Upper lobe of left lung (tissue), 6 donors: ENCODE data around the gene DCK. TPM values are rescaled to one million over a fixed set of nuclear protein-coding genes. Genes with fewer than 3 reads are reported as not detected.
"Not testable (repeated sequence)": the region's sequence is repeated elsewhere in the genome, so short reads cannot be mapped to it uniquely, and the experiment has no call there.

ENCODE experiments used
- ATAC-seq, 2 donors: fragments of 200-7000 bp; cut with Tn5 transposase; one replicate each; pipeline ENCODE4 v1.9.1; 2022; ENCODE audit warnings: mild to moderate bottlenecking in 2 of 2, moderate library complexity in 2 of 2; ENCODE audit not compliant: low FRiP score in 2 of 2
- DNase-seq, 2 donors: peaks; one replicate each; pipeline ENCODE4 v3.0.0-alpha.2; 2019 to 2020
- H3K27ac ChIP-seq, 4 donors: fragments of 200-600 bp; sonication (generic); one replicate each; pipeline ENCODE4 v1.5.1; 2016 to 2019
- H3K27me3 ChIP-seq, 4 donors: fragments of 200-600 bp; sonication (generic); one replicate each; pipeline ENCODE4 v1.5.1; 2017 to 2019
- H3K36me3 ChIP-seq, 4 donors: fragments of 200-600 bp; sonication (generic); one replicate each; pipeline ENCODE4 v1.5.1; 2016 to 2019
- H3K4me1 ChIP-seq, 4 donors: fragments of 200-600 bp; sonication (generic); one replicate each; pipeline ENCODE4 v1.5.1; 2018 to 2019
- H3K4me3 ChIP-seq, 4 donors: fragments of 200-600 bp; sonication (generic); one replicate each; pipeline ENCODE4 v1.5.1; 2017 to 2019; ENCODE audit warnings: mild to moderate bottlenecking in 2 of 4, moderate library complexity in 1 of 4
- H3K9me3 ChIP-seq, 4 donors: fragments of 200-600 bp; sonication (generic); one replicate each; pipeline ENCODE4 v1.5.1; 2018 to 2019
- CTCF ChIP-seq, 6 experiments: fragments of 450-650 bp in 4 of 6; fragments of 200-600 bp in 2 of 6; sonication (generic) in 2 of 6; IDR thresholded peaks; one replicate each; pipeline ENCODE4 v1.5.1; 2016 to 2019; ENCODE audit warnings: antibody characterized with exemption in 6 of 6
- EP300 ChIP-seq, 4 donors: sonication (generic); formaldehyde crosslinking; IDR thresholded peaks; one replicate each; pipeline ENCODE4 v1.5.1; 2017; ENCODE audit warnings: antibody characterized with exemption in 4 of 4, control low read depth in 2 of 4
- POLR2A ChIP-seq, 4 donors: fragments of 450-650 bp; IDR thresholded peaks; one replicate each; pipeline ENCODE4 v1.5.1; 2016 to 2017; ENCODE audit warnings: antibody characterized with exemption in 4 of 4, mild to moderate bottlenecking in 2 of 4
- POLR2AphosphoS5 ChIP-seq, 2 donors: sonication (generic); formaldehyde crosslinking; IDR thresholded peaks; one replicate each; pipeline ENCODE4 v1.5.1; 2017; ENCODE audit warnings: antibody characterized with exemption in 2 of 2
- WGBS, 2 donors: methylation state at CpG; one replicate each; pipeline ENCODE4 v1.1.5; 2017 to 2018; 5-methylcytosine and 5-hydroxymethylcytosine counted together
- total RNA-seq, 6 donors: library from RNA; depleted of rRNA in 4 of 6; stranded (reverse); fragments of >200 nt in 4 of 6; gene quantifications; one replicate each; pipeline versions ENCODE4 v1.1.0 to v1.2.1, GENCODE V29; 2016 to 2021
- donor health status: DM: no; HTN: no; CAD: no; lungs with moderate emphysema.
- donor health status: DM: no; HTN: yes; CAD: no; lungs with severe emphysema.

The DCK gene
- total RNA-seq, 6 donors from 2014 or later, result 11.5 to 20.8 (median 15.6) TPM

GRCh38 chr4:70996018-70996360, 2.5 kb downstream of the DCK start:
- WGBS, 2 donors, result 43 to 52% methylated on average over 4 of the region's 4 CpGs
- Histone ChIP-seq H3K9me3 (no peaks in the 10 kb centered on the region), H3K36me3 (no peaks in the 10 kb centered on the region), H3K4me3 (peak overlapping the region in 2 of 4 donors; percentile 4 to 15), H3K27me3 (no peaks in the 10 kb centered on the region), H3K4me1 (peaks cover 23 to 50% (median 42%) of the 10 kb centered on the region in 4 donors), H3K27ac (peak overlapping the region in 1 of 4 donors; percentile 45)
- TF ChIP-seq POLR2AphosphoS5 (IDR thresholded peaks at IDR 0.05) (no peak), CTCF (IDR thresholded peaks at IDR 0.05) (no peak), EP300 (IDR thresholded peaks at IDR 0.05) (no peak), POLR2A (IDR thresholded peaks at IDR 0.05) (no peak)
- no peak for ATAC-seq
- DNase-seq, result no peak

GRCh38 chr4:70997036-70997435, 3.6 kb downstream of the DCK start:
- TF ChIP-seq POLR2AphosphoS5 (IDR thresholded peaks at IDR 0.05), result no peak
- no peak for TF ChIP-seq EP300 (IDR thresholded peaks at IDR 0.05)
- TF ChIP-seq POLR2A (IDR thresholded peaks at IDR 0.05), result no peak
- TF ChIP-seq CTCF (IDR thresholded peaks at IDR 0.05), result no peak
- Histone ChIP-seq H3K27ac (no peak overlapping the region), H3K4me1 (peaks cover 23 to 50% (median 42%) of the 10 kb centered on the region in 4 donors), H3K9me3 (no peaks in the 10 kb centered on the region), H3K36me3 (no peaks in the 10 kb centered on the region), H3K27me3 (no peaks in the 10 kb centered on the region), H3K4me3 (no peak overlapping the region)
- ATAC-seq, result no peak
- no peak for DNase-seq
- WGBS, 2 donors, result 53 to 55% methylated on average over 1 of the region's 1 CpG

- no peaks in the 10 kb centered on the region for H3K9me3 ChIP-seq
- no peak overlapping the region for H3K4me3 ChIP-seq
- H3K4me1 ChIP-seq, result peaks cover 21 to 49% (median 39%) of the 10 kb centered on the region in 4 donors
- no peak overlapping the region for H3K27ac ChIP-seq
- H3K36me3 ChIP-seq, result no peaks in the 10 kb centered on the region
- WGBS, 2 donors, result 29 to 45% methylated on average over 2 of the region's 2 CpGs
- DNase-seq (no peak), ATAC-seq (no peak)
- TF ChIP-seq EP300 (IDR thresholded peaks at IDR 0.05) (no peak), POLR2A (IDR thresholded peaks at IDR 0.05) (no peak), POLR2AphosphoS5 (IDR thresholded peaks at IDR 0.05) (no peak), CTCF (IDR thresholded peaks at IDR 0.05) (no peak)
- no peaks in the 10 kb centered on the region for H3K27me3 ChIP-seq
Measured at GRCh38 chr4:70997546-70997945, 4.1 kb downstream of the DCK start.

GRCh38 chr4:70999639-71000038, 6.2 kb downstream of the DCK start:
- not testable (repeated sequence) for H3K9me3 ChIP-seq, ATAC-seq, H3K27me3 ChIP-seq, H3K27ac ChIP-seq, H3K36me3 ChIP-seq, DNase-seq, H3K4me3 ChIP-seq
- H3K4me1 ChIP-seq, result peaks cover 15 to 37% (median 31%) of the 10 kb centered on the region in 4 donors

GRCh38 chr4:71001363-71001762, 7.9 kb downstream of the DCK start:
- H3K27ac ChIP-seq, H3K36me3 ChIP-seq, H3K4me3 ChIP-seq, H3K9me3 ChIP-seq, DNase-seq, ATAC-seq, H3K27me3 ChIP-seq: not testable (repeated sequence)
- peaks cover 12 to 20% (median 15%) of the 10 kb centered on the region in 4 donors for H3K4me1 ChIP-seq
- 99% methylated on average over 4 of the region's 4 CpGs for WGBS, 2 donors

- Histone ChIP-seq H3K36me3 (no peaks in the 10 kb centered on the region), H3K27me3 (no peaks in the 10 kb centered on the region), H3K9me3 (no peaks in the 10 kb centered on the region), H3K4me3 (no peak overlapping the region), H3K4me1 (no peaks in the 10 kb centered on the region), H3K27ac (no peak overlapping the region)
- ATAC-seq (no peak), DNase-seq (no peak)
- TF ChIP-seq EP300 (IDR thresholded peaks at IDR 0.05), result no peak
- no peak for TF ChIP-seq POLR2A (IDR thresholded peaks at IDR 0.05)
- WGBS, 2 donors, result 84 to 86% methylated on average over 4 to 7 of the region's 7 CpGs
Measured at GRCh38 chr4:71004281-71004851, 10.9 kb downstream of the DCK start.

GRCh38 chr4:71005025-71005424, 11.6 kb downstream of the DCK start:
- WGBS, 2 donors, result 83 to 92% methylated on average over 6 of the region's 6 CpGs
- H3K9me3 ChIP-seq, H3K27me3 ChIP-seq, H3K4me1 ChIP-seq, DNase-seq, ATAC-seq, H3K27ac ChIP-seq, H3K36me3 ChIP-seq, H3K4me3 ChIP-seq: not testable (repeated sequence)
